Left lung (tissue), 10 donors: ENCODE results near the gene SPATS1. TPM values are rescaled to one million over a fixed set of nuclear protein-coding genes. Genes with fewer than 3 reads are reported as not detected.

ENCODE experiments used
- ATAC-seq: fragments of 200-7000 bp; cut with Tn5 transposase; one replicate; pipeline ENCODE4 v1.9.1; 2020; ENCODE audit warnings: moderate library complexity
- DNase-seq, 4 donors: peaks; one replicate each; pipeline ENCODE4 v3.0.0-alpha.2; 2013 to 2020
- H3K27ac ChIP-seq, 2 donors: fragments of 200-600 bp; sonication (generic) in 1 of 2; one replicate each; pipeline versions ENCODE4 v1.5.0 to v1.8.0; 2020 to 2021
- H3K27me3 ChIP-seq, 2 donors: fragments of 200-600 bp; sonication (generic) in 1 of 2; one replicate each; pipeline versions ENCODE4 v1.5.0 to v1.8.0; 2020 to 2021
- H3K36me3 ChIP-seq, 2 donors: fragments of 200-600 bp; sonication (generic) in 1 of 2; one replicate each; pipeline versions ENCODE4 v1.5.0 to v1.8.0; 2020 to 2021
- H3K4me1 ChIP-seq, 2 donors: fragments of 200-600 bp; one replicate each; pipeline ENCODE4 v1.8.0; 2021
- H3K4me3 ChIP-seq, 2 donors: fragments of 200-600 bp; sonication (generic) in 1 of 2; one replicate each; pipeline versions ENCODE4 v1.5.0 to v1.8.0; 2020 to 2021; ENCODE audit warnings: mild to moderate bottlenecking in 1 of 2
- H3K9me3 ChIP-seq, 2 donors: fragments of 200-600 bp; sonication (generic) in 1 of 2; one replicate each; pipeline versions ENCODE4 v1.5.0 to v1.8.0; 2020 to 2021
- intact Hi-C, 2 donors: fragments of 100-400 bp; cut with DNase I; formaldehyde crosslinking; loops; one replicate each; pipeline versions ENCODE4 v1.11.2 to v1.14.2; 2022
- polyA plus RNA-seq, 6 donors: library from polyadenylated mRNA; unstranded; fragments of 120-200 nt; gene quantifications; one replicate each; pipeline ENCODE4 v1.2.1, GENCODE V29; 2013; ENCODE audit not compliant: insufficient read length in 6 of 6
- total RNA-seq, 2 donors: library from RNA; stranded (reverse); fragmentation: NEBNext Ultra II Directional; extraction: Animal tissue kit (Norgen Biotek cat#: 25700); gene quantifications; one replicate each; pipeline ENCODE4 v1.2.1, GENCODE V29; 2021
- TF ChIP-seq, protein P1 (sequence below), 2 donors: fragments of 200-600 bp; sonication (generic) in 1 of 2; IDR thresholded peaks; one replicate each; pipeline versions ENCODE4 v1.5.0 to v1.8.0; 2021; ENCODE audit warnings: antibody characterized with exemption in 2 of 2
- donor health status: DM: no; HTN: yes; CAD: no.
- donor health status: DM: no; HTN: no; CAD: no.

Gene SPATS1
- total and polyA plus RNA-seq, 8 donors: 0.31 to 1.2 (median 0.41) TPM; not detected in 2

- DNase-seq (no peak), ATAC-seq (no peak)
- Histone ChIP-seq H3K9me3 (no peaks in the 10 kb centered on the region), H3K36me3 (no peaks in the 10 kb centered on the region), H3K4me3 (no peak overlapping the region), H3K27ac (no peak overlapping the region), H3K4me1 (peaks cover 0 to 8% of the 10 kb centered on the region in 2 donors), H3K27me3 (peaks cover 0 to 8% of the 10 kb centered on the region in 2 donors)
- intact Hi-C loops: no loop called here
- TF ChIP-seq, protein P1, sequence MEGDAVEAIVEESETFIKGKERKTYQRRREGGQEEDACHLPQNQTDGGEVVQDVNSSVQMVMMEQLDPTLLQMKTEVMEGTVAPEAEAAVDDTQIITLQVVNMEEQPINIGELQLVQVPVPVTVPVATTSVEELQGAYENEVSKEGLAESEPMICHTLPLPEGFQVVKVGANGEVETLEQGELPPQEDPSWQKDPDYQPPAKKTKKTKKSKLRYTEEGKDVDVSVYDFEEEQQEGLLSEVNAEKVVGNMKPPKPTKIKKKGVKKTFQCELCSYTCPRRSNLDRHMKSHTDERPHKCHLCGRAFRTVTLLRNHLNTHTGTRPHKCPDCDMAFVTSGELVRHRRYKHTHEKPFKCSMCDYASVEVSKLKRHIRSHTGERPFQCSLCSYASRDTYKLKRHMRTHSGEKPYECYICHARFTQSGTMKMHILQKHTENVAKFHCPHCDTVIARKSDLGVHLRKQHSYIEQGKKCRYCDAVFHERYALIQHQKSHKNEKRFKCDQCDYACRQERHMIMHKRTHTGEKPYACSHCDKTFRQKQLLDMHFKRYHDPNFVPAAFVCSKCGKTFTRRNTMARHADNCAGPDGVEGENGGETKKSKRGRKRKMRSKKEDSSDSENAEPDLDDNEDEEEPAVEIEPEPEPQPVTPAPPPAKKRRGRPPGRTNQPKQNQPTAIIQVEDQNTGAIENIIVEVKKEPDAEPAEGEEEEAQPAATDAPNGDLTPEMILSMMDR (IDR thresholded peaks at IDR 0.05): no peak
These were observed 35.0 kb downstream of the SPATS1 start for GRCh38 chr6:44377484-44377883.

DNA sequence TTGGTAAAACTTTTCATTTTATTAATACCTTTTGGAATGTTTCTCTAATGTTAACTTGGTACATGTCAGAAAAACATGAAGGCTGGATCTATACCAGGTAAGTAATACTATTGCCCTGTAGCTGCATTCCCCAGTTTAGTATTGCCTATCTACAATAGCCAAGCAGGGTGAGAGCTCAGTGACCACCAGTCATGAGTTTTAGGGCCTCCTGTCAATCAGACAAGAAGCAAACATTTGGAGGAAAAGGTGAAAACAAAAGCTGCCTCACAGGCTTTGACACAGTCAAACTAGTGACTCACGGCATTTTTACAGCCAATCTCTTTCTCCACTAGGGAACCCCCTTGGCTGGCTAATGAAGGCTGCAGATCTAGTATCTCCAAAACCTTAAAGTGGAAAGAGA lies 35.5 kb downstream of the SPATS1 start:
- no peak for DNase-seq
- intact Hi-C loops: no loop called here
- peaks cover 0 to 8% of the 10 kb centered on the region in 2 donors for H3K27me3 ChIP-seq
- H3K4me1 ChIP-seq: peaks cover 0 to 8% of the 10 kb centered on the region in 2 donors
- TF ChIP-seq, protein P1 (IDR thresholded peaks at IDR 0.05): no peak
- no peak overlapping the region for H3K4me3 ChIP-seq
- no peak overlapping the region for H3K27ac ChIP-seq
- ATAC-seq: no peak
- no peaks in the 10 kb centered on the region for H3K36me3 ChIP-seq
- H3K9me3 ChIP-seq: no peaks in the 10 kb centered on the region

GRCh38 chr6:44381739-44382138 lies 39.3 kb downstream of the SPATS1 start:
- peak in 1 of 4 donors; percentile 42 for DNase-seq
- Histone ChIP-seq H3K27ac (no peak overlapping the region), H3K36me3 (no peaks in the 10 kb centered on the region), H3K4me3 (no peak overlapping the region), H3K9me3 (no peaks in the 10 kb centered on the region), H3K4me1 (peaks cover 0 to 14% of the 10 kb centered on the region in 2 donors), H3K27me3 (no peaks in the 10 kb centered on the region)
- ATAC-seq: peak; percentile 23
- TF ChIP-seq, protein P1 (IDR thresholded peaks at IDR 0.05): no peak
- intact Hi-C loops: no loop called here

- ATAC-seq: peak; percentile 55
- Histone ChIP-seq H3K4me3 (peak overlapping the region; percentile 83 to 90), H3K36me3 (peaks cover 0 to 6% of the 10 kb centered on the region in 2 donors), H3K9me3 (no peaks in the 10 kb centered on the region), H3K4me1 (peaks cover 16 to 37% of the 10 kb centered on the region in 2 donors), H3K27me3 (no peaks in the 10 kb centered on the region), H3K27ac (peak overlapping the region; percentile 95 to 97)
- intact Hi-C loops: no loop called here
- TF ChIP-seq, protein P1 (IDR thresholded peaks at IDR 0.05): no peak
- DNase-seq: peak; percentile 29 to 81 (median 63)
These were observed 44.0 kb downstream of the SPATS1 start for GRCh38 chr6:44386364-44386928.

- ATAC-seq (peak; percentile 11), DNase-seq (no peak)
- intact Hi-C loops: no loop called here
These were observed 44.5 kb downstream of the SPATS1 start for GRCh38 chr6:44386929-44387345.

More at GRCh38 chr6:44386929-44387345, 44.5 kb downstream of the SPATS1 start:
- TF ChIP-seq, protein P1 (IDR thresholded peaks at IDR 0.05): no peak
- peak overlapping the region; percentile 83 to 90 for H3K4me3 ChIP-seq
- H3K27ac ChIP-seq: peak overlapping the region; percentile 95 to 97
- H3K36me3 ChIP-seq: peaks cover 0 to 11% of the 10 kb centered on the region in 2 donors
- no peaks in the 10 kb centered on the region for H3K9me3 ChIP-seq
- peaks cover 16 to 33% of the 10 kb centered on the region in 2 donors for H3K4me1 ChIP-seq
- H3K27me3 ChIP-seq: no peaks in the 10 kb centered on the region
